Stomach smooth muscle (tissue), 2 donors: ENCODE results near the gene RTEL1.
"Not testable (repeated sequence)": the region's sequence is repeated elsewhere in the genome, so short reads cannot be mapped to it uniquely, and the experiment has no call there.

Experiments used
- H3K27ac ChIP-seq: one replicate; pipeline ENCODE4 v1.7.0; 2013; ENCODE audit warnings: mild to moderate bottlenecking, low read length, inconsistent platforms
- H3K27me3 ChIP-seq, 2 donors: one replicate each; pipeline ENCODE4 v1.7.0; 2013; ENCODE audit warnings: low read length in 2 of 2; ENCODE audit not compliant: insufficient read depth in 2 of 2, control insufficient read depth in 1 of 2
- H3K36me3 ChIP-seq, 2 donors: one replicate each; pipeline ENCODE4 v1.7.0; 2013; ENCODE audit warnings: low read length in 2 of 2; ENCODE audit not compliant: control insufficient read depth in 2 of 2, insufficient read depth in 2 of 2
- H3K4me1 ChIP-seq: one replicate; pipeline ENCODE4 v1.7.0; 2013; ENCODE audit warnings: low read length; ENCODE audit not compliant: control insufficient read depth, insufficient read depth
- H3K4me3 ChIP-seq, 2 donors: one replicate each; pipeline ENCODE4 v1.7.0; 2013; ENCODE audit warnings: low read length in 2 of 2
- H3K9ac ChIP-seq, 2 donors: one replicate each; pipeline ENCODE4 v1.7.0; 2013; ENCODE audit warnings: low read length in 2 of 2, mild to moderate bottlenecking in 1 of 2
- H3K9me3 ChIP-seq, 2 donors: one replicate each; pipeline ENCODE4 v1.7.0; 2013; ENCODE audit warnings: low read length in 2 of 2; ENCODE audit not compliant: control insufficient read depth in 2 of 2
- donor health status: healthy.
- donor health status: Pancreatic carcinoma.

Gene RTEL1

DNA sequence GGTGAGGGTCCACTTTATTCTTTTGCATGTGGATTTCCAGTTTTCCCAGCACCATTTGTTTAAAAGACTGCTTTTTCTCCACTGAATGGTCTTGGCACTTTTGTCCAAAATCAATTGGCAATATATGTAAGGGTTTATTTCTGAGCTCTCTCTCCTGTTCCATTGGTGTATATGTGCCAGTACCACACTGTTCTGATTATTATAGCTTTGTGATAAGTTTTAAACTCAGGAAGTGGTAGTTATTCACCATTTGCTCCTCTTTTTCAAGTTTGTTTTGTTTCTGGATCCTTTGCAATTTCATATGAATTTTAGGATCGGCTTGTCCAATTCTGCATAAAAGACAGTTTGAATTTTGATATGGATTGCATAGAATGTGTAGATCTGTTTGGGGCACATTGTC is 54.1 kb downstream of the RTEL1 start:
- Histone ChIP-seq H3K9me3 (no peaks in the 10 kb centered on the region), H3K27ac (no peak overlapping the region), H3K27me3 (no peaks in the 10 kb centered on the region), H3K4me1 (peaks cover 15% of the 10 kb centered on the region), H3K9ac (no peak overlapping the region), H3K4me3 (no peak overlapping the region), H3K36me3 (peaks cover 4 to 15% of the 10 kb centered on the region in 2 donors)

DNA sequence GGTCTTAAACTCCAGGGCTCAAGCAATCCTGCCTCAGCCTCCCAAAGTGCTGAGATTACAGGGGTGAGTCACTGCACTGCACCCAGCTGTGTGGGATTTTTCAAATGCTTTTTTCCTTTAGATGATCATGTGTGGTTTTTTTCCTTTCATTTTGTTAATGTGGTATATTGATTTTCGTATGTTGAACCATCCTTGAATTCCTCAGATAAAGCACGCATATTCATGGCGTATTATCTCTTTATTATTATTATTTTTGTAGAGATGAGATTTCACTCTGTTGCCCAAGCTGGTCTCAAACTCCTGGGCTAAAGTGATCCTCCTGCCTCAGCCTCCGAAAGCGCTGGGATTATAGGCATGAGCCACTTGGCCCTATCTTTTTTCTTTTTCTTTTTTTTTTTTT is 56.7 kb downstream of the RTEL1 start:
- H3K36me3 ChIP-seq = peaks cover 4 to 19% of the 10 kb centered on the region in 2 donors
- H3K9ac ChIP-seq = no peak overlapping the region
- no peak overlapping the region for H3K27ac ChIP-seq
- H3K4me3 ChIP-seq = no peak overlapping the region
- no peaks in the 10 kb centered on the region for H3K27me3 ChIP-seq
- H3K9me3 ChIP-seq = peaks cover 4 to 6% of the 10 kb centered on the region in 2 donors
- no peaks in the 10 kb centered on the region for H3K4me1 ChIP-seq

DNA sequence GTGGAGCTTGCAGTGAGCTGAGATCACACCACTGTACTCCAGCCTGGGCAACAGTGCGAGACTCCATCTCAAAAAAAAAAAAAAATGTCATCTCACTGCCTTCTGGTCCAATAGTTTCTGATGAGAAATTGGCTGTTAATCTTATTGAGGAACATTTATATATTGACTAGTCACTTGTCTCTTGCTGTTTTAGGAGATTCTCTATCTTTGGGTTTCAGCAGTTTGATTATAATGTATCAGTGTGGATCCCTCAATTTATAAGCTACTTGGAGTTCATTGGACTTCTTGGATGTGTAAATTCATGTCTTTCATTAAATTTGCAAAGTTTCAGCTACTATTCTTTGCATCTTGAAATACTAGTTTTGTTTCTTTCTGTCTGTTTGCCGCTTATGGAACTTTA is 60.9 kb downstream of the RTEL1 start:
- Histone ChIP-seq H3K9ac (no peak overlapping the region), H3K27ac (no peak overlapping the region), H3K27me3 (no peaks in the 10 kb centered on the region), H3K36me3 (peaks cover 7 to 23% of the 10 kb centered on the region in 2 donors), H3K4me1 (no peaks in the 10 kb centered on the region), H3K4me3 (no peak overlapping the region), H3K9me3 (peaks cover 4 to 6% of the 10 kb centered on the region in 2 donors)

DNA sequence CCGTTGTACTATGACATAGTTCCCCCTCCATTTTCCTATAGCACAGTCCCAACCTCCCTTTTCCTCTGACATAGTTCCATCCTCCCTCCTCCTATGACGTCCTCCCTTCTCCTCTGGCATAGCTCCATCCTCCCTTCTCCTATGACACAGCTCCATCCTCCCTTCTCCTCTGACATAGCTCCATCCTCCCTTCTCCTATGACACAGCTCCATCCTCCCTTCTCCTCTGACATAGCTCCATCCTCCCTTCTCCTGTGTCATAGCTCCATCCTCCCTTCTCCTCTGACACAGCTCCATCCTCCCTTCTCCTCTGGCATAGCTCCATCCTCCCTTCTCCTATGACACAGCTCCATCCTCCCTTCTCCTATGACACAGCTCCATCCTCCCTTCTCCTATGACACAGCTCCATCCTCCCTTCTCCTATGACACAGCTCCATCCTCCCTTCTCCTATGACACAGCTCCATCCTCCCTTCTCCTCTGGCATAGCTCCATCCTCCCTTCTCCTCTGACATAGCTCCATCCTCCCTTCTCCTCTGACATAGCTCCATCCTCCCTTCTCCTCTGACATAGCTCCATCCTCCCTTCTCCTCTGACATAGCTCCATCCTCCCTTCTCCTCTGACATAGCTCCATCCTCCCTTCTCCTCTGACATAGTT is 65.0 kb downstream of the RTEL1 start:
- not testable (repeated sequence) for H3K27me3 ChIP-seq, H3K27ac ChIP-seq, H3K9ac ChIP-seq, H3K4me3 ChIP-seq, H3K4me1 ChIP-seq, H3K9me3 ChIP-seq
- H3K36me3 ChIP-seq = peaks cover 7 to 16% of the 10 kb centered on the region in 2 donors

DNA sequence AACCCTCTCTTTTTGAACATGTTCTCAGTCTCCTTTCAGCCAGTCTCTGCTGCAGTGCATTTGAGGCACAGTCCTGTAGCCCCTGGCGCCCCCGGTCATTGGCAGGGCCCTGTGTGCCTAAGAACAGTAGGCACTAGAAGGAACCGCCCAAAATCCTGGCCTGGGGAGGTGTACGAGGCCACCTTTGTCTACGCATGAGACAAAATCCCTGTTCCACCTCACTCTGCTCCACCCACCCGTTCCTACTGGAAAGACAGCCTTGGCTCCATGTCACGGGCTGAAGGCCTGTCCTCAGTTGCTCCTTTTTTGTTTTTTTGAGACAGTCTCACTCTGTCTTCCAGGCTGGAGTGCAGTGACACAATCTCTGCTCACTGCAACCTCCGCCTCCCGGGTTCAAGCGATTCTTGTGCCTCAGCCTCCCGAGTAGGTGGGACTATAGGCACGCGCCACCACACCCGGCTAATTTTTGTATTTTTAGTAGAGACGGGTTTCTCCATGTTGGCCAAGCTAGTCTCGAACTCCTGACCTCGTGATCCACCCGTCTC is 72.1 kb downstream of the RTEL1 start:
- not testable (repeated sequence) for H3K4me1 ChIP-seq, H3K9me3 ChIP-seq, H3K4me3 ChIP-seq, H3K9ac ChIP-seq, H3K27ac ChIP-seq, H3K27me3 ChIP-seq
- peaks cover 9 to 17% of the 10 kb centered on the region in 2 donors for H3K36me3 ChIP-seq

DNA sequence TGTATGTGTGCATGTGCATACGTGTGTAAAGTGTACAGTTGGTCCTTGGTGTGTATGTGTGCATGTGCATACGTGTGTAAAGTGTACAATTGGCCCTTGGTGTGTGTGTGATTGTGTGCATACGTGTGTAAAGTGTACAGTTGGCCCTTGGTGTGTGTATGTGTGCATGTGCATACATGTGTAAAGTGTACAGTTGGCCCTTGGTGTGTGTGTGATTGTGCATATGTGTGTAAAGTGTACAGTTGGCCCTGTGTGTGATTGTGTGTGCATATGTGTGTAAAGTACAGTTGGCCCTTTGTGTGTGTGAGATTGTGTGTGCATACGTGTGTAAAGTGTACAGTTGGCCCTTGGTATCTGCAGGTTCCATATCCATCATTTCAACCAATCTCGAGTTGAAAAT is 73.3 kb downstream of the RTEL1 start:
- H3K36me3 ChIP-seq = peaks cover 9 to 17% of the 10 kb centered on the region in 2 donors
- no peaks in the 10 kb centered on the region for H3K4me1 ChIP-seq
- no peak overlapping the region for H3K27ac ChIP-seq
- H3K4me3 ChIP-seq = no peak overlapping the region
- H3K9ac ChIP-seq = no peak overlapping the region
- no peaks in the 10 kb centered on the region for H3K27me3 ChIP-seq
- H3K9me3 ChIP-seq = no peaks in the 10 kb centered on the region

DNA sequence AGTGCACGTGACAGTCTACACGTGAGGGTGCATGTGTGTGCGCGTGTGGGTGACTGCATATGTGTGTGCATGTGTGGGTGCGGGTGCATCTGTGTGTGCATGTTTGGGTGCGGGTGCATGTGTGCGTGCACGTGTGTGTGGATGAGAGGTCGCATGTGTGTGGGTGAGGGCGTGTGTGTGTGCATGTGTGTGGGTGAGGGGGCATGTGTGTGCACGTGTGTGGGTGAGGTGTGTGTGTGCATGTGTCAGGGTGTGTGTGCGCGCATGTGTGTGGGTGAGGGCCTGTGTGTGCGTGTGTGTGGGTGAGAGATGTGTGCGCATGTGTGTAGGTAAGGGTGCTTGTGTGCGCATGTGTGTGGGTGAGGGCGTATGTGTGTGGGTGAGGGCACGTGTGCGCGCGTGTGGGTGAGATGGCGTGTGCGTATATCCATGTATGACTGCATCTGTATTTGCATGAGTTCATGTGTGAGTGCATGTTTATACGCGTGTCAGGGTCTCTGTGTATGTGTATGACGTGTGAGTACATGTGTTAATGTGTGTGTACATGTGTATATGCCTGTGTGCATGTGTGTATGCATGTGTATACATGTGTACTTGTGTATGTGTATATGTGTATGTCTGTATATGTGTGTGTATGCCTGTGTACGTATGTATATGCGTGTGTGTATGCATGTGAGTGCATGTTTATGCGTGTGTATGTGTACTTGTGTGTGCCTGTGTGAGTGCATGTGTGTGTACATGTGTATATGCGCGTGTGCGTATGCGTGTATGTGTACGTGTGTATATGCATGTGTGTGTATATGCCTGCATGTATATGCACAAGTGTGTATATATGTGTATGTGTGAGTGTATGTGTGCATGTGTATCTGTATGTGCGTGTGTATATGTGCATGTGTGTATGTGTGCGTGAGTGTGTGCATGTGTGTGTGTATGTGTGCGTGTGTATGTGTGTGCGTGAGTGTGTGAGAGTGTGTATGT is 74.3 kb downstream of the RTEL1 start:
- no peaks in the 10 kb centered on the region for H3K27me3 ChIP-seq
- H3K9ac ChIP-seq = no peak overlapping the region
- H3K36me3 ChIP-seq = peaks cover 9 to 17% of the 10 kb centered on the region in 2 donors

DNA sequence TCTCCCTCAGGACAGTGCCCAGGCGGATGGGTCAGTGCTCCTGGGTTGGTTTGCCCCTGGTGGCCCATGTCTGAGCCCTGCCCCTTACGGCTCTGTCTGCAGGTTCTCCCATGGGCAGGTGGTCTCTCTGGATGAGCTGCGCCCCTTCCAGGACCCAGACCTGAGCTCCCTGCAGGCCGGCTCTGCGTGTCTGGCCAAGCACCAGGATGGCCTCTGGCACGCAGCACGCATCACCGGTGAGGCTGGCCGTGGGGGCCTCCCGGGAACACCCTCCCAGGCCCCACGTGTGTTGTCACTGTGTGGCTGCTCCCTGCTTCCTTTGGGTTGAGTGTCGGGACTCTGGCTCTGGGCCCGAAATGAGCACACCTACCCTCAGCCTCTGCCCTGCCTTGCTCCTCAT is 75.0 kb downstream of the RTEL1 start:
- H3K4me3 ChIP-seq = no peak overlapping the region
- no peaks in the 10 kb centered on the region for H3K27me3 ChIP-seq
- H3K27ac ChIP-seq = no peak overlapping the region
- peaks cover 9 to 17% of the 10 kb centered on the region in 2 donors for H3K36me3 ChIP-seq
- H3K4me1 ChIP-seq = peaks cover 1% of the 10 kb centered on the region
- no peaks in the 10 kb centered on the region for H3K9me3 ChIP-seq
- H3K9ac ChIP-seq = no peak overlapping the region

More for the DNA sequence above, 74.3 kb downstream of the RTEL1 start:
- no peaks in the 10 kb centered on the region for H3K4me1 ChIP-seq
- no peaks in the 10 kb centered on the region for H3K9me3 ChIP-seq
- no peak overlapping the region for H3K4me3 ChIP-seq
- no peak overlapping the region for H3K27ac ChIP-seq

DNA sequence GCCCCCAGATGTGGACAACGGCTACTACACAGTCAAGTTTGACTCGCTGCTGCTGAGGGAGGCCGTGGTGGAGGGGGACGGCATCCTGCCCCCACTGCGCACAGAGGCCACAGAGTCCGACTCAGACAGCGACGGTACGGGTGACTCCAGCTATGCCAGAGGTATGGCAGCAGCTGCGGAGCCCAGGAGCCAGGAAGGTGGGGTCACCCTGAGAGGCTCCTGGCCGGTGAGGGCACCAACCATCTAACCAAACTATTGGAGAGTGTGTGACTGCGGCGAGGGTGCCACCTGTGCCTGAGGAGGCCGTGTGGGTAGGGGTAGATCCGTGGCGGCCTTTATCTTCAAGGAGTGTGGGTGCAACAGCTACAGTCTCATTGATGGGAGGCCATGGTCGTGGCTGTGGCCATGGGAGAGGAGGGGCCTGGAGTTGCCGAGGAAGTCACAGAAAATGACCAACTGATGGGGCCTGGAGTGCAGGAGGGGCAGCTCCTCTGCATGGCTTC is 75.5 kb downstream of the RTEL1 start:
- no peaks in the 10 kb centered on the region for H3K9me3 ChIP-seq
- no peak overlapping the region for H3K27ac ChIP-seq
- peaks cover 6% of the 10 kb centered on the region for H3K4me1 ChIP-seq
- H3K9ac ChIP-seq = no peak overlapping the region
- peaks cover 9 to 17% of the 10 kb centered on the region in 2 donors for H3K36me3 ChIP-seq
- H3K27me3 ChIP-seq = no peaks in the 10 kb centered on the region
- H3K4me3 ChIP-seq = no peak overlapping the region

DNA sequence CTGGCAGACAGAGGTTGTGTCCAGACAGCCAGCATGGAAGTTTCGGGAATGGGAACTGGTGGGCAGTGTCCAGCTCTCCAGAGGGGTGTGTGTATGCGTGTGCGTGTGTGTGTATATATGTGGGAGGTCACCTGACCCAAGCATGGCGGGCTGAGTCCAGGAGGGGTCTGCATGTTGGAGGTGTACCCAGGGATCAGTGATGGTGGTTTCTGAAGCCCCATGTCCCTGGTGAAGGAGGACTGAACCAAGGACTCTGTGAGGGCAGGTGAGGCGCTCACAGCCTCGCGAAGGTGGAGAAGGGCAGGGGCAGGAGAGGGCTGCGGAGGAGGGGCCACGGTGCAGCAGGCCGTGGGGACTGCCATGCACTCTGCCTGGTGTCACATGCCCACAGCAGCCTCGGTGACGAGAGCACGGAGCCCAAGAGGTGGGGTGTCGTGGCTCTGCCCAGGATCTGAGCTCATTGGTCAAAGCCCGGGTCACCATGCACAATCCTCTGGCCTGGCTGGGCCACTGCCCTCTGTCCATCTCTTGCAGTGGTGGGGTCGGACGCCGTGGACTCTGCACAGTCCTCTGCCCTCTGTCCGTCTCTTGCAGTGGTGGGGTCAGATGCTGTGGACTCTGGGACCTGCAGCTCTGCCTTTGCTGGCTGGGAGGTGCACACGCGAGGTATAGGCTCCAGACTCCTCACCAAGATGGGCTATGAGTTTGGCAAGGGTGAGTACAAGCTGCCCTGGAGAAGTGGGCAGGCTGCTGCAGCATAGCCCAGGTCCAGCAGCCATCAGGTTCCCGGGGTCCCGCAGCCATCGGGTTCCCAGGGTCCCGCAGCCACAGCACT is 76.2 kb downstream of the RTEL1 start:
- Histone ChIP-seq H3K4me3 (no peak overlapping the region), H3K9me3 (no peaks in the 10 kb centered on the region), H3K27ac (no peak overlapping the region), H3K27me3 (no peaks in the 10 kb centered on the region), H3K9ac (no peak overlapping the region), H3K4me1 (peaks cover 13% of the 10 kb centered on the region), H3K36me3 (peaks cover 9 to 17% of the 10 kb centered on the region in 2 donors)
